SU-DHL-6 (cell line): ENCODE data around the gene ADCY2.

ENCODE experiments used
- CTCF ChIP-seq: fragments of 200-600 bp; sonication (generic); IDR thresholded peaks from one replicate; pipeline ENCODE4 v1.5.1; 2017; ENCODE audit warnings: antibody characterized with exemption, mild to moderate bottlenecking, low read length, moderate library complexity; ENCODE audit not compliant: insufficient read depth, poor library complexity, severe bottlenecking
- EZH2phosphoT487 ChIP-seq: fragments of 200-600 bp; sonication (generic), shearing (Covaris generic); conservative IDR thresholded peaks from 2 replicates; pipeline ENCODE4 v1.6.1; 2018; ENCODE audit warnings: mild to moderate bottlenecking, antibody characterized with exemption, low read length, moderate library complexity, mixed read lengths

- TF ChIP-seq CTCF (no peak), EZH2phosphoT487 (no peak)
These were observed 431.7 kb downstream of the ADCY2 start for GRCh38 chr5:7827610-7828009.
